Renal cortical epithelial cell (primary cell): Measurements from ENCODE around the gene PARD3. TPM values are rescaled to one million over a fixed set of nuclear protein-coding genes. Genes with fewer than 3 reads are reported as not detected.
A peak's percentile ranks its signal among the peaks of the same experiment; 100 is the strongest.

ENCODE experiments used
- DNase-seq: peaks from one replicate; pipeline ENCODE4 v3.0.0-alpha.2; 2011; ENCODE audit warnings: low read depth
- total RNA-seq: library from RNA; depleted of rRNA; stranded (reverse); fragments of >200 nt; gene quantifications from 2 replicates; pipeline ENCODE4 v1.2.3, GENCODE V29; 2014

The PARD3 gene
- total RNA-seq, 1 donor from 2014 or later: 154 TPM

DNA sequence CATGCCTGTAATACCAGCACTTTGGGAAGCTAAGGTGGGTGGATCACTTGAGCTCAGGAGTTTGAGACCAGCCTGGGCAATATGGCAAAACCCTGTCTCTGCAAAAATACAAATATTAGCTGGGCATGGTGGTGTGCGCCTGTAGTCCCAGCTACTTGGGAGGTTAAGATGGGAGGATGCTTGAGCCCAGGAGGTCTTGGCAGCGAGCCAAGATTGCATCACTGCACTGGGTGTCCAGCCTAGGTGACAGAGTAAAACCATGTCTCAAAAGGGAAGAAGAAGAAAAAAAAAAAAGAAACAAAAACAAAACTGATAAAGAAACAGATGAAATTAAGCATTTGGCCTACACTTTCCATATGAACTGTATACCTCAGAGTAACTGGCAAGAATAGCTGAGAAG, 319.2 kb downstream of the PARD3 start:
- peak; percentile 21 for DNase-seq

DNA sequence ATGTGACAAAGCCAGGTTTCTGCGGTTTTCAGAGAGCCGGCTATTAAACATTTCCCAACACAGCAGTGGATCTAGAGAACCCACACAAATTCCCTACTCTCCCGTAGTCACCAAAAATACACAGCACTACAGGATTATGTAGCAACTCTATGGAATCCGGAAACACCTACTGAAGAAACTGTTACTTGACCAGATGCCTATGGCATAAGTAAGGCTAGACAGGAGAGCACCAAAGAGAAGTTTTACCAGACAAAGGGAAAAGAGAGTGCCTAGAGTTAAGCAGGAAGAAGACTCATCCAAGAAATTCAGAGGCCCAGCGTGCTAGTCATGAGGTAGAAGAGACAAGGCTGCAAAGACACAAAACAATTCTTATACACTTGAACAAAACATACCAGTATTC, 321.1 kb downstream of the PARD3 start:
- no peak for DNase-seq

DNA sequence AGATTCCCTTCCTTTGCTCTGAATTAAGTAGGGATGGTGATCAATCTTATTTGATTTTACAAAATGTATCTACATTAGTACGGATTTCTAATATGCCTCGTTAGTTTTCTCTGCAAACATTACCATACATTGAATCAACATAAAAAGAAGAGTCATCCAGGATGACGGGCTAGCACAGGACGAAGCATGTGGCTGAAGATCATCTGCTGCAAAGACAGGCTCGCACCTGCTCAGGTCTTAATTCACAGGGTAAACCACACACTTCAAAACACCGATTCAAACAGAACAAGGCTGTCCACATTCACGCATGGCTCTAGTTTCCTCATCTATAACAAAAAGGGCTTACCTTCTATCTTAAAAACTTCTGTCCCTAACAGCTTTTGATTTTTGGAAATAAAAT, 323.0 kb downstream of the PARD3 start:
- no peak for DNase-seq

DNA sequence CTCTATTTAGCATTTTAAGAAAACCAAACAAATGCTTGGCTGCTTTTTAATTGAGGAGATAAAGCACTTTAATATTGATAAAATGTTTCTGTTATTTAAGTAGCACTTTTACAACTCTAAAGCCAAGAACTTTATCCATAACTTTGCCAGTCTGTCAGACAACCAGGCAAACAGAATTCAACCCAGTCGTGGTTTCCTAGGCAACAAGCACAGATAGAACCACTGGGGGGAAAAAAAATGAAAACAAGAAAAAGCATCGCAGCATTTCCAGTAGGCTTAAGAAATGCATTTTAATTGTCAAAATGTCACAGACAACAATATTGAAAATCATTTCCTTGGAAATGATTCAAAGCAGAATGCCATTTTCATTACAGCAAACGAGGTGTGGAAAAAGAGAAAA, 323.4 kb downstream of the PARD3 start:
- no peak for DNase-seq

DNA sequence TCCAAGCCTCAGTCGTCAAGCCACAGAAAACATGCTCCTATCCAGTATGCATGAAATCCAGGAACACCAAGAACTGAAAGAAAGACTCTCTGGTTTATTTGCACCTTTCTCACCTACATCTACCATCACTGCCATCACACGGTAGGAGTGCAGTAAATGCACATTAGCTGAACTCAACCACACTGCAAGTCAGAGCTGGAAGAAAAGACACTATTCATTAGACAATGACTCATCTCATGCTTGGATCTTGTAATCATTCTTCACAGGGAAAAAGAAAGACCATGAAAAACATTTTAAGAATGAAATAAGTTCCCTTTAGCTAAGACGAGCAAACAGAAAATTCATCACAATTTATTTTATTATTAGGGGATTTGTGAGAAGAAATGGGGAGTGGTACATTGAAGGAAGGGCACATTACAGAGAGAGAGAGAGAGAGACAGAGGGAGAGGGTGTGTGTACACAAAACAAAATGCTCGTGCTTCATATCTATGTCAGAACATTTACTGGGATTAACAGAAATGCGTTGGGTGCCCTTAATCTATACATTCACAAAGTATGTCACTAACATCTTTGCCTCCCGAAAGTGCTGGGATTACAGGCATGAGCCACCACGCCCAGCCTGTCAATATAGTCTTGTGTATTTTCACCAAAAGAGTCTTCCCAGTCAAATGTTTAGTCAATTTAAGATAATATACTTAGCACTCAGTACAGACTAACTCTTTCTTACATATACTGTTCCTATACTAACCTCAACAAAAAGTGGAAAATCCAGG, 324.9 kb downstream of the PARD3 start:
- peak; percentile 83 for DNase-seq

DNA sequence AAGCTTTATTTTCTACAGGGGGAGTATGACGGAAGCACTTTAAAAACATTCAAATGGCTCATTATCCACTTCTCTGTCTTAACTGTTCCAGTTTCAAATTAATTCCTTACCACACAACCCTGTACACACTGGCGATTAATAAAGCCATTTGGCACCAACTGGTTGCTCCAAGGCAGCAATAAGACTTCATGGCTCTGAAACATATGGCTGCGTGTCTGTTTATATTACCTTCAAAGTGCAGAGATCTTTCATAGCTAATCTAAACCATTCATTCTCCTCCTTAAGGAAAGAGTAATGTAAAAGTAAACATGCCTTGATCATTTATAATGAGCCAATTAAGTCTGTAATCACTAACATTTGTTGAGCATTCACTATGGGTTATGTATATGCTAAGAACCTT, 325.7 kb downstream of the PARD3 start:
- DNase-seq: no peak

DNA sequence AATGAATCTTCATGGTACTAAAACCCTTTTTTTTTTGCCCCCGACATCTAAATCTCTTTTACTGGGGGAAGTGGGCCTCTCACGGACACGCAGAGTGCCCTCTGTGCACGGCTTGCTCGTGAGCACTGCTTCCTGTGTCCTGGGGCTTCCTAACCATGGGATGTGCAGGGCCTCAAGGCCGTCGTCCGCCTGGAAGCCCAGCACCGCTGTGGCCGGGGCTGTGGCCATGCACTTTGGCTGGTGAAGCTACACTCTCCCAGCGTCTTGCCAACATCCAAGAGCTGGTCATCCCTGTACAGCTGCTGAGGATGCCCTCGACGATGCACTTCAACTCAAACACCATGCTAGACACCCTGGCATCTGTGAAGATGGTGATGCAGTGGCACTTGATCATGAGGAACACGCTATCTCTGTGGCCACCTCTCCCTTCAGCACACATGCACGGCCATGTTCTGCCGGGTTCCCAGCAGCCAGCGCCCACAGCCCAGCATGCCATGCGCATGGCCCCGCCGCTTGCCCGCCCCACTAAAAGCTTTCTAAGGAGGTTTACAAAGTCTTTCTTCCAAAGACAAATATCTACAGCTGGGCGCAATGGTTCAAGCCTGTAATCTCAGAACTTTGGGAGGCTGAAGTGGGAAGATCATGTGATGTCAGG, 326.5 kb downstream of the PARD3 start:
- DNase-seq: no peak

DNA sequence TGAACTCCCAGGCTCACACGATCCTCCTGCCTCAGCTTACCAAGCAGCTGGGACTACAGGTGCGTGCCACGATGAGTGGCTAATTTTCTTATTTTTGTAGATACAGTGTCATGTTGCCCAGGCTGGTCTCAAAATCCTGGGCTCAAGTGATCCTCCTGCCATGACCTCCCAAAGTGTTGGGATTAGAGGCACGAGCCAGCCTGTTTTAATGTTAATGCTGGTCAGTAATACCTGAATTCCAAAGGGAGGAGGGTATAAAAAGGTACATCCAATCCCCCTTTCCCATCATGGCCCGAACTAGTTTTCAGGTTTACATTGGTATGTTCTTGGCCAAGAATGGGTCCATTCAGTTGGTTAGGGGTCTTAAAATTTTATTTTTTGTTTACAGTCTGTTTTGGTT, 329.1 kb downstream of the PARD3 start:
- no peak for DNase-seq

DNA sequence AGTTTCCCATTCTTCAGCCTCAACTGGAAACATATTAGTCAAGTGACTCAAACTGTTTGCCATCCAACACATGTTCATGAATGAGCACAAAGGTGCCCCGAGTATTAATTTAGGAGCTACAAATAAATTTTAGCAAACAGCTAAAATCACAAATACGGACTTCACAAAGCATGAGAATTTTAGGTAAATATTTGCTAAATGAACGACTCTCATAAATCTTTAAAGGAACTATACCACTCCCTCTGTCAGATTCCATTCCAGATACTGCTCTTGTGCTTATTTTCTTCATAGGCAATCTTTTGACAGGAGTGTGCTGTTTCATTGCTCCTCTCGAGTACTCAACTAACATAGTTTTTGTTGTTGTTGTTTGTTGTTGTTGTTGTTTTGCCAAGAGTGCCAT, 330.9 kb downstream of the PARD3 start:
- DNase-seq: no peak

DNA sequence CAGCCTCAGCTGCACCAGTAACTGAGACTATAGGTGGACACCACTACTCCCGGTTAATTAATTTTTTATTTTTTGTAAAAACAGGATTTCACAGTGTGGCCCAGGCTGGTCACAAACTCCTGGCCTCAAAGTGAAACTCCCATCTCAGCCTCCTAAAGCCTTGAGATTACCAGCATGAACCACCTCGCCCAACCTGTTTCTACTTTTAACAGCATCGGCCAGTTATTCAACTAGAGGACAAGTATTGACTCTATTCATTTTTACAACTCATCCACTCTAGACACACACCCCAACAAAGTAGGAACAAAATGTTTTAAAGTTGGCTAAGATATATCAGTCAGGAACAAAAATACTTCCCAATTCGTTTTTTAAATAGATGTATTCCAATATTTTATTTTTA, 334.8 kb downstream of the PARD3 start:
- DNase-seq: no peak

DNA sequence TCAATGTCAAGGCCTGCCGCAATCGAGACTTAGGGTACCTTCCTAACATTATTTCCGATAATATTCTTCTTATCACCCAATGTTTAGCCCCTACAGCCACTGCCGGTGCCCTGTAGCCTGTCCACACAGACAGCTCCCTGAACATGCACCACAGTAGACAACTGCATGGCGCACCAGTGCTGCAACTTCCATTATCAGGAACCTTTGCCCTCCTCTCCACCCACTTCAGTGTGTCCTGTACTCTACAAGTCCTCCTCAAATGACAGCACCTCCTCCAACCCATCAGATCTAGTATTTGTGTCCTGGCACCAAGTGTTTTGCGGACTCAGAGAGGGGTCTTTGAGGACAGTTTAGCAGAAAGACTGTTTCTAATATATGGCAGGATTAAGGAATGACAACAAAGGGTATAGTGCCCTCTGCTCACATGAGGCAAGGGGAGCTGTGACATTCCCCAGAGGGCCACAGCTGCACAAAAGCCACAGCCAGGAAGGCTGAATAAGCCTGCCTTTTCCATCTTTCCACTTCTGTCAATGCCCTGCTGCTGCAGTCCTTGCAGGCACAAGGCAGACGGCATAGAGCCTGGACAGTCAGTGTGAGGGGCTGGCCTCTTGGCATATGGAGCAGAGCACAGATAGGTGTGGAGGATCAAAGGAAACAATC, 335.4 kb downstream of the PARD3 start:
- no peak for DNase-seq

DNA sequence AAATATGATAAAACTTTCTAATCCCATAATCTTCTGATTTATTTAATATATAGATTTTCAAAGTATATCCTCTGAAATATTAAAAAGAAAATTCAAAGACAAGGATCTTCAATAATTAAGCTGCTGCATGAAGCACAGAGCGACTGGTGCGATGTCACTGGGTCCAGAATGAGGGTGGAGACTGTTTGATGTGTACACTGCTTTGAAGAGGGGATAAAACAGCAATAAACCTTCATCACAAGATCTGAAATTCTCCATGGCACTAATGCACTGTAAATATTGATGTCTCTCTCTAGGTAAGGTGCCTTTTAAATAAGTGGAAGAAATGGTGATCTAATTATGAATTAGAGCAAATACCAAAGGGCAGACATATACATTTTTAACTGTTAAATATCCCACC, 337.8 kb downstream of the PARD3 start:
- DNase-seq: no peak

DNA sequence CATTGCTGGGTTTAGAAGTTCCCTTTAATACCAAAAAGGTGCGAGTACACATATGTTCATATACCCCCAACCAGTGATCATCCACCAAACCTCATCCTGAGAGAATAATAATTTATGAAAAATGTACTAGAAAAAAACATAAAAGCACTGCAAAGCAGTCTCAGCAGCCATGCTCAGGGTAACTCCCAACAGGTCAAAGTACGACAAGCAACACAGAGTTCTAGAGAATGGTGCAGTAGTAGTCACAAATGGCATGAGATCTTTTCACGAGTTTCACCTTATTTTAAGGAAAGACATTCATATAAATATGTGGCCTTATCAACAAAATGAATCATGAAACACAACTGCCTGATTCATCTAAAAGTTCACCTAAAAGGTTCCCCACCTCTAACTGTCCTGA, 338.5 kb downstream of the PARD3 start:
- DNase-seq: no peak

DNA sequence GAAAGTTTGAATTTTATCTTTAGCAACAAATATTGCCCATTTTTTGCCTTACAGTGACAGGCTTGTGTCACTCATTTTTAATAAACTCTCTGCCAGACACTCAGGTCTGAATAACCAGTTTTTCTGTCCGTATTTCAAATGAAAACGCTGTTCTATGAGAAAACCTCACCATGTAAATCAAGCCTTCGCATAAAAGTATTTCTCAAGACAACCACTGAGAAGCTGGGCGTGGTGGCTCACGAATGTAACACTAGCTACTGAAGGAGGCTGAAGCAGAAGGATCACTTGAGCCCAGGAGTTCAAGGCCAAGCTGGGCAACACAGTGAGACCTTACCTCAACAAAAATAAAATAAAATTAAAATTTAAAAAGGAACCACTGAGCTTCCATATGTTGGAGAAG, 339.3 kb downstream of the PARD3 start:
- no peak for DNase-seq

DNA sequence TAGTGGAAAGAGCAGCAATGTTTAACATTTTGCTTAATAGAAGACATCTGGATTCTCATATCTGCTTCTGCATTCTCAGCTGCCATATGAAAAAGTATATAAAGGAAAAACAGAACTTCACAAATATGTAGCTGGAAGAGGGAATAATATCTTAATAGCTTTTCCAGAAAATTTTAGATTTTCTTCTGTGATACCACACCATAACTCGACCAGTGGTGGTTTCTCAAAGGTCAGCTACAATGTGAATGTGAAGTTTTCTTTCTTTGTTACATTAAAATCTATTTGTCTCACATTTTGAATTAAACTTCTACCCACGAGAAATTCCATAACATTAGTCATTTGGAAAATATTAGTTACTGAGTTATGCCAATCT, 339.8 kb downstream of the PARD3 start:
- no peak for DNase-seq

DNA sequence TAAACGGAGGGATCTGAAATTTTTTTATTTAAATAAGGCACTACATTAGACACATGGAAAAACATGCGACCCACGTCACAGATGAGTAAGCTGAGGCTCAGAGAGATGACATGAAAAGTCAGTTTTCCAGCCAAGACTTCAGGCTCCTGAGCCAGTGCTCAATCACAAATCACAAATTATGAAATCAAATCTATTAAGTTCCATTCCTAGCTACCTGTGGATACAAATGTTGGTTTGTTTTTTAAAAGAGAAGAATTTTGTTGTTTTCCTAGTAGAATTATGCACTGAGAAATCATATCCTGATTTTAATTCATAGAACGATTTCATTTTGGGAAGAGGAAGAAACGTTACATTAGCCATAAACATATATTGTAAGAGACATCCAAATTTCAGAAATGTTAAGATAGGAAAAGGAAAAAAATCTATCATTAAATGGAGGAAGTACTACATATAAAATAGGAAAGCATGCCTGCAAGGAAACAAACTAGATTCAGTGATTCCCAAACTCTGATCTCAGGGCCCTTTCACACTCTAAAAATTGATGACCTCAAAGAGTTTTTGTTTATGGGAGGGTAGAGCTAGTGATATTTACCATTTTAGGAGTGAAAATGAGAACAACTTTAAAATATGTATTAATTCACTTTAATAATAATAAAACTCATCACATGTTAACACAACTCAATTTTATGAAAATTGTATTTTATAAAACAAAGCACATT, 340.4 kb downstream of the PARD3 start:
- DNase-seq: no peak

DNA sequence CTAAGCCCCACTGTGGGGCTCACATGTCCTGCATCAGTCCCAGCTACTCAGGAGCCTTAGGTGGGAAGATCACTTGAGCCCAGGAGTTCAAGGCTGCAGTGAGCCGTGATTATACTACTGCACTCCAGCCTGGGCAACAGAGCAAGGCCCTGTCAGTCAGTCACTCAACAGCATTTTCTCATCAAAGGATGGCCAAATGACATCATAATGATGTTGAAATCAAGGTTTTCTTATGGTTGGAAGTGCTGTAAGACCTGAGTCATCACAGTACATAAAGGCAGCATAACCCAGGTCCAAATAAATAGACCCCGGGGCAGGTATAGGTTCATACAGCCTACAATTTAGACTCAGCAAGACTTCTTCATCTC, 341.1 kb downstream of the PARD3 start:
- peak; percentile 79 for DNase-seq

DNA sequence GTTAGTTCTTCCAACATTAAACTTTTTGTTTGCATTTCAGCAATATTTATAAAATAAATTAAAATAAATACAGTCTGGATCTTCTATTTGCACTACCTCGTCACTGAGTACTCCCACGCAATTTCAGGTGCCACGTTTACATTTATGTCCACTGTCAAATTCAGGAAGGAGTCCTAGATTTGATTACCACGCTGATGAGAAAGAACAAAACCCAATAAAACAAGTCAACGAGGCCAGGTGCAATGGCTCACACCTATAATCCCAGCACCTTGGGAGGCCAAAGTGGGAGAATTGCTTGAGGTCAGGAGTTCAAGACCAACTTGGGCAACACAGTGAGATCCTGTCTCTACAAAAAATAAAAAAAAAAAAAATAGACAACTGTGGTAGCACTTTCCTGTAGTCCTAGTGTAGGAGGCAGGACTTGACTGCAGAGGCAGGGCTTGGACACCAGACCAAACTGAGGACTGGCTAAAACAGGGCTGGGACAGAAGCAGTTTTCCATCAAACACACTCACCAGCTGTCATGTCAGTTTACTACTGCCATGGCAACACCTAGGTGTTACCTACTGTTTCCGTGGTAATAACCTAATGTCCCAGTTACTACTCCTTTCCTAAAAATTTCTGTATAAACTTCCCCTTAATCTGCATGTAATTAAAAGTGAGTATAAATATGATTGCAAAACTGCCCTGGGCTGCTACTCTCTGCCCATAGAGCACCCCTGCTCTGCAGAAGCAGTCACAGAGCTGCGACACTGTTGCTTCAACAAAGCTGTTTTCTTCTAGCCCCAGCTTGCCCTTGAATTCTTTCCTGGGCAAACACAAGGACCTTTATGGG, 341.7 kb downstream of the PARD3 start:
- peak; percentile 59 for DNase-seq

DNA sequence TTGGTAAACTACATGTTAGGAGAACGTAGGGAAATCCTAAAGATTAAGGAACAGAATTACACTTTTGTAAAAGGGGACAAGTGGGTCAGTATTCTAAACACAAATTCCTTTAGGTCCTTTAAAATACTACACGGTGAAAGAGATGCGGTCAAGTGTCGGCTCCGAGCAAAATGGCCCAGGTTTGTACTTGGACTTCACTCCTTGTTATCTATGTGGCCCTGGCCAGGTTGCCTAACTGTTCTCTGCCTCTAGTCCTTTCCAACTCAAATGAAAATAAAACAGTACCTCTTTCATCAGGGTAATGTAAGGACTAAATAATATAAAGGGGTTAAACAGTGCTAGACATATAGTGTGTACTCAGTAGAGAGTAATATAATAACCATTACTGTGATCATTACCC, 344.8 kb downstream of the PARD3 start:
- no peak for DNase-seq

DNA sequence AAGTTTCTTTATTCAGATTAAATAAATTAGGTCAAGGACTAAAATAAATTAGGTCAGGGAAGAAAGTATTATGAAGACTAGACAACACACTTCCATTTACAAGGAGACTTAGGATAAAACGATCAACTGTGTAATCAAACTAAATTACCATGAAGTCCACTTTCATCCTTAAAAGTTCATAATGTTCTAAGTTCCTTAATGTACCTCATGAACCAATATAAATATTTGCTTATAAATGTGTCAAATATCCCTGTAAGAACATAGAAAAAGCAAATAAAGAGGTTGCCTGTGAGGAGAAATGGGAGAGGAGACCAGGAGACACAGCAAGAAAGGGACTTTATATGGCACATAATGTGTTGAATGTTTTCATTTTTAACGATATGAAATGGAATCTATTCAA, 345.6 kb downstream of the PARD3 start:
- no peak for DNase-seq

DNA sequence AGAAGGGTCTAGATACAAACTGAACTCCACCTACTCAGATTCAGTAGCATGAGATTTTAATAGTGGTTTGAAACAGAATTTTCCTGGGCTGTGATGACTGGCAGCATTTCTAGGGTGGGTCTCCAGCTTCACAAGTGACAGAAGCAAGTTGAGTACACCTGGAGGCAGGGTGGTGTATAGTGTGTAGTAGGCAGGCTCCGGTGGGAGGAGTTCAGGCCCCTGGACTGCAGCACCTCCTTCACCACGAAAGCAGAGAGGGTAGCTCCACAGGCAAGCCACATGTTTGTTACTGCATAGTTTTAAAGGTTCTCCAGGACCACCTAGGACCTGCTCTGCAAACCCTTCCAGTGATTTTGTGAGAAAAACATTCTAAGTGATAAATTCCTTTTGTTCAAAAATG, 347.2 kb downstream of the PARD3 start:
- DNase-seq: no peak

DNA sequence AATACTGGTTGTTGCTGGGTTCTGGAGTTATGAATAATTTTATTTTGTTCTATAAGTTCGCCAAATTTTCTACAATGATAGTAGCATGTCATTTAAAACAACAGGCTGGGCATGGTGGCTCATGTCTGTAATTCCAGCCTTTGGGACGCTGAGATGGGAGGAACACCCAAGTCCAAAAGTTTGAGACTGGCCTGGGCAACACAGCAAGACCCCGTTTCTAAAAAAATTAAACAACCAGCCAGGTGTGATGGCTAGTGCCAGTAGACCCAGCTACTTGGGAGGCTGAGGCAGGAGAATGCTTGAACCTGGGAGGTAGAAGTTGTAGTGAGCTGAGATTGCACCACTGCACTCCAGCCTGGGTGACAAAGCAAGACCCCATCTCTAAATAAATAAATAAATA, 347.7 kb downstream of the PARD3 start:
- DNase-seq: no peak
